GM19035 (cell line): ENCODE data around the gene NEDD9.

Experiments used
- ATAC-seq: cut with Tn5 transposase; IDR thresholded peaks from one replicate; pipeline ENCODE4 v1.9.1; 2021; ENCODE audit not compliant: unreplicated experiment

The NEDD9 gene

GRCh38 chr6:11262242-11262641 is 29.8 kb upstream of the NEDD9 start:
- ATAC-seq, result no peak

DNA sequence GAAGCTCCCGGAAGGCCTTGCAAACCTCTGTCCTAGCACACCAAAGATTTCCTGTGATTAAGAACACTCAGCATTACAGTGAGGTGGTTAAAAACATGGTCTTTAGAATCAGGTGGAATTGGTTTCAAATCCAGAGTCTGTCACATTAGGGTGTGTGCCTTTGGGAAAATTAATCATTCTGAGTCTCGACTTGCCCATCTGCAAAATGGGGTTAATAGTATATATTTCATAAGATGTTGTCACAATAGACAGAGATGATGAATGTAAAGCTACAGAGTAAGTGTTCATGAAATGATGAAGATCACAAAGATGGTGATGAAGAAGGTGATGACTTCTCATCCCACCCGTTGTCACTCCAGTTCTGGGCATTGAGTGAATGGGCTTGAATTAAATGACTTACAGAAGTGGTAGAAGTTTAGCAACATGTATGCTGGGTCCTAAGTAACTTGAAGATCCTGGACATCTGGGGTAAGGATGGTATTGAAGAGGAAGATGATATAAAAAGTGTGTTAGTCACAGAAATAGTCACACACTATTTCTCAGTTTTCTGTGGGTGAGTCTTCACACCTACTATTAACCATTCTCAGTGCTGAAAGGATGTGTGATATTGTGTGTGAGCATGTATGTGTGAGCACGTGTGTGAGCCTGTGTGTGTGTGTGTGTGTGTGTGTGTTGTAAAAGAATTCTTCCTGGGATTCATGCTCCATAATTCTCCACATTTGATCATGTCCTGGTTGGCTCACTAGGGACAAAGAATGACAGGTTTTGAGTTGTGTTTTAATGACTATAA is 28.0 kb upstream of the NEDD9 start:
- no peak for ATAC-seq

GRCh38 chr6:11258260-11259237 is 26.1 kb upstream of the NEDD9 start:
- ATAC-seq, result no peak

DNA sequence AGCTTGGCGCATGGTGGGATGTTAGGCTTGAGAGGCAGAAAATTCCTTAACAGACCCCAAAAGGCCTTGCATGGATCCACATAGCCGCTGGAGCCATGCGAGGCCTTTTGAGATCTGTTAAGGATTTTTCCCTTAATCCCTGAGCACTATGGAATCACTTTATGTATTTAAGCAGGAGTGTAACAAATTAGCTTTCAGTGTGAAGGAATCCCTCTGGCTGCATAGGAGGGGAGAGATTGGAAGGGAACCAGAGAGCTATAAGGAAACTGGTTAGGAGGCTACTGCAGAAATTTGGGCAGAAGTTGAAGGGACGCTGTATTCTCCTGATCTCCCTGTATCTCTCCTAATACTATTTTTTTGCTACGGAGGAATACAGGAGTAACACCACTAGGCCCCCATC is 23.1 kb upstream of the NEDD9 start:
- ATAC-seq, result no peak

DNA sequence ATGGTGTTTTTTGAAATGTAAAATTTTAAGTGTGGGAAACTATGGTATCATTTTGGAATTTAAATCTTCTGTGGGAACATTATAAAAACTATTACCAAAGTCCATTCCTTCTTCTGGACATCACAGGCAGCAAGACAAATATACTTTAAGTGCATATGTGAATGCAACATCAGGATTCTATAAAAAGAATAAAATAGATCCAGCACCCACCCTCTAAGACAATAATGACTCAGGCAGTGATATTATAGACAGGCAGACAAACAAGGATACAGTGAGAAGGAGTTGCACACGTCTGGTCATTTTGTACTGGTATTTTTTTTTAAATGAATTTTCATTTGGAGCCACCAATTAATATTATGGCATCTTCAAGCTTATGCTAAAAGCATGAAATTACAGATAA is 21.1 kb upstream of the NEDD9 start:
- no peak for ATAC-seq

GRCh38 chr6:11251553-11252360 is 19.3 kb upstream of the NEDD9 start:
- no peak for ATAC-seq

DNA sequence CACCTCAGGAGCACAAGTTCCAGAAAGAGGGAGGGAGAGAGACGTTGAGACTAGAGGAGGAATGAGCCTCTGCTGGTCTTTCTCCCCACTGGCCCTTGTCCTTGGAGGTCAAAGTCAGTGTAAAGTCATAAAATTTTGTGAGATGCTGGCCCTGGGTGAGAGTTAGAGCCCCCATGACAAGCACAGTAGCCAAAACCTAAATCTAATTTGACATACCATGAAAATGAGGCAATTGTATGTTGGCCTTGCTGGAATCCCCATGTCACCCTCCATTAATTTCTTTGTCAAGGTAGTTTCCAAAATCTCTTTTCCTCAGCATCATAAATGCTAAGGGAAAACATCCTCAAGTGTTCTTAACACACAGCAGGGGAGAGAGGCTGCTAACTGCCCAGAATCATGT is 17.6 kb upstream of the NEDD9 start:
- no peak for ATAC-seq

DNA sequence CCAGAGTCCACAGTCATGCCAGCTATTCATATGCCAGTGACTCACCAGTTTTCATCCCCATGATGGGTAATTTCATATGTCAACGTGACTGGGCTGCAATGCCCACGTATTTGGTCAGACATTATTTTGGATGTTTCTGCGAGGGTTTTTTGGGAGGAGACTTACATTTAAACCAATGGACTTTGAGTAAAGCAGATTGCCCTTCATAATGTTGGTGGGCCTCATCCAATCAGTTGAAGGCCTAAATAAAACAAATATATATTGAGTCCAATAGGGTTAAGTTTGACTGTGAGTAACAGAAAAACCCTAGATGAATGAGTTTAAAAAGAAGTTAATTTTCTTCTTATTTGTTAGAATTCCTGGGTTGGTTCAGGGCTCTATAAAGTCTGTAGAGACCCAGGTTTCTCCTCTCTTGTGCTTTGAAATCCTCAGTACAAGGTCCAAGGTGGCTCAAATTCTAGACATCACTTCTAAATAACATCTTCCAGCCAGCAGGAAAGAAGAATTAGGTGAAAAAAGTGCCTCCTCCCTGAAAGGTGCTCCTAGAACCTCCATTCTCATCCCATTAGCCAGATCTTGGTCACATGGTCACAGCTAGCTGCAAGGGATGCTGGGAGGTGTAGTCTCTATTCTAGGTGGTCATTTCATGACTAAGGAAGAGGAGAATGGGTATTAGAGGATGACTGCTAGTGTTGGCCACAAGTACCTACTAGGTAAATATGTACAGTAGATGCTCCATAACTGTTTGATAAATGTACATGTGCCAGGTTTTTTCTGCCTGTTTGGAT is 16.7 kb upstream of the NEDD9 start:
- no peak for ATAC-seq

GRCh38 chr6:11246722-11247121 is 14.3 kb upstream of the NEDD9 start:
- no peak for ATAC-seq

DNA sequence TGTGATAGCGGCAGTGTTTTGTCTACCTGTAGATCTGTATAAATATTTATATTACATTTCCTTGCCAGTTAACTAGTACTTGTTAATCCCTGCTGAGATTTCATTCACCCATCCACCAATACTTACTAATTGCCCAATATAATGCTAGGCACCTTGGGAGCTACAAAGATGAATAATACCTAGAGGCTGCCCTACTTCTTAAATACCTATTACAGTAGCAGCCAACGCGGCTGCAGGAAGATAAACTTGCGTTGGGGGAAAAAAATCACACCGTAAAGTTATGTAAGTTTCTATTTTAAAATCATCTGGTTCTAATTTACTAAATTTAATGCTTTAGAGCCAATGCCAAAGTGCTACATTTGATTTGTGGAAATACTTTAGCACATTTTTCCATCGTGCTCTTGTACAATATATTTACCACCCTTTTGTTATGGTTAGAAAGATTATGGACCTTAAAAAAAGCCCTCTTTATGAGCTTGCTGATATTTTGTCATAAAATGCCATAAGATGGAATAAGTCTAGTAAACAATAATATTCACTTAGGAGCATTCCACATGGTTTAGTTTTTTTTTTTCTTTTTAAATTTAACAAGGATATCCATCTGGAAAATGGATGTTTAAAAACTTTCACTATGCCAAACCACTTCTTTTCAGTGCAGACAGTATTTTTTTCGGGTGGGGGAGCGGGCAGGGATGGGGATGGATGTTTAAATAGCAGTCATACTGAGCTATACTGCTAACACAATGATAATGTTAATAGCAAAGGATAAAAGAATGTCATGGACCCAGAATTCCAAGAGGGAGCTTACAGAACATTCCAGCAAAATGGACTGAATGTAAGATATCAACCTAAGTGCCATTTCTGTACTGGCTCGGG is 13.2 kb upstream of the NEDD9 start:
- ATAC-seq, result no peak

GRCh38 chr6:11244387-11245126 is 12.1 kb upstream of the NEDD9 start:
- ATAC-seq, result no peak

- no peak for ATAC-seq
These were observed 11.4 kb upstream of the NEDD9 start for GRCh38 chr6:11243861-11244260.

DNA sequence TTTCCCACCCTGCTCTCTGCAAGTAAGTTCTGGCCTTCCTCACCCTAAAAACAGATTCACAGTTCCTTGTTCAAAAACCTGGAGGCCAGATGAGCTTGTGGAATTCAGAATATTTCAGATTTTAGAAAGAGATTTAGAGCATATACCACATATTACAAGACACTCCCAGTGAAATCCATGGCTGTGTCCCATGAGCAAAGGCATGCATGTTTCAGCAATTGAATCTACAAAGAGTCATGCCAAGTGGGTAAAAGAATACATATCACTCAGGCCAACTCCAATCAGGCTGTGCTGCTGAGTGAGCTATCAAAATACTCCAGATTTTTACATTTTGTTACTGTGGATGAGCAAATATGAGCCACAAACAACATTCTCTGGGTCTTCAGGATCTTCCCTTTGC is 10.2 kb upstream of the NEDD9 start:
- no peak for ATAC-seq

DNA sequence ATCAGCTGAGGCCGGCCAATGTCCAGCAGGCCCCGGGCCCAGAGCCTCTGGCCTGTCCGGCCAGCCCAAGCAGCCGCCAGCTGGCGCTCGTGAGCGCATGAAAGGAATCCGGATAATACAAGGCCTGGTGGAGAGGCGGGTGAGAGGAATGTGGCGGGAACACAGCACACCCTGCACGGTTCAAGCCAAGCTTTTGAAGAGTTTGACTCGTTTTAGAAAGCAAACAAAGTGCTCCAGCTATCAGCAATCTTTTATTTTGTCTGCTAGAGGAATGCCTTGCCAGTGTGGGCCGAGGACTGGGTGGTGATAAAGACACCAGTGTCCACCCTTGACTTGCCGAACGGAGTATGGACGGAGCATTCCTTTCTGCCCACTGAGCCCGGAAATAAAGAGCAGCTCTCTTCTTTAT is 9.3 kb upstream of the NEDD9 start:
- ATAC-seq, result no peak

DNA sequence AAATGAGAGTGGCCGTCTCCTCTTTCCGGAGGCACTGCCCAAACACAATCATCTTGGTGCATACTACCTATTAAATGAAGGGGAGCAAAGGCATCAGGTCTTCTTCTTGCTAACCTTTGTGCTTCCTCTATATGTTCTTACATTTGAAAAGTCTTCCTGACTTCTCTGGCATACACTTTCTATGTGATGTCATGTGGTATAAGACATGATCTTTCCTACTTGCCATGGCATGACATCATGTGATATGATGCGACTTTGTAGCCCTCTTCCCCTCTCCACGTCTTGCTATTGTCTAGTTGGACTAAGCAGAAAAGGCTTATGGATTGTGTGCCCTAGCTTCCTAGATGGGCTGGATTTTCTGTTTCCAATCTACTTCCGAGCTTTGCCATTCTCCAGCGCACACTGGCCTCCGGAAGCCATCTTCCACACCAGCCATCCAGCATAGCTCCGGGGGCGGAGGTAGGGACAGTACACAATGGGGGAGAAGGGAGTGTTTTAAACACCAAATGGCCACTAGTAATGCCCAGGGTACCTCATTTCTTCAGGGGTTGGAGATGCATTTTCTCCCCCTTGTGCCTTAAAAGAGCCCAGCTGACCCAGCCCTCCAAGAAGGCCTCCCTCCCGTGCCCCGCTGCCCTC is 8.8 kb upstream of the NEDD9 start:
- ATAC-seq, result no peak

DNA sequence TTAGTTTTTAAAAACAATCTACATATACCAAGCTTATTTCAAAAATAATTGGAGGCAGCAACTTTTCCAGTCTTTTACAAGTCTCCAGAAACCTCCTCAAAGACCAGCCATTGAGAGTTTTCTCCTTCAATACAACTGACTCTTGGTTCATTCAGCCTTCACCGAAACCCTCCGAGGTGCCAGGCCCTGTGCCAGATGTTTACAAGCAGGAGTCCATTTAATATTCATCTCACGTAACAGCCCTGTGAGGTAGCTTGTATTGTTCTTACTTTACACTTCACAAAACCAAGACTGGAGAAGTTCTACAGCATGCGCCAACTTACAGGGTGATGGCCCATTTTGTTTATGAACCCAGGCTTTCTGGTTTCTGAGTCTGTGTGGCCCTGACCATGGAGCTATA is 5.5 kb upstream of the NEDD9 start:
- ATAC-seq, result no peak

DNA sequence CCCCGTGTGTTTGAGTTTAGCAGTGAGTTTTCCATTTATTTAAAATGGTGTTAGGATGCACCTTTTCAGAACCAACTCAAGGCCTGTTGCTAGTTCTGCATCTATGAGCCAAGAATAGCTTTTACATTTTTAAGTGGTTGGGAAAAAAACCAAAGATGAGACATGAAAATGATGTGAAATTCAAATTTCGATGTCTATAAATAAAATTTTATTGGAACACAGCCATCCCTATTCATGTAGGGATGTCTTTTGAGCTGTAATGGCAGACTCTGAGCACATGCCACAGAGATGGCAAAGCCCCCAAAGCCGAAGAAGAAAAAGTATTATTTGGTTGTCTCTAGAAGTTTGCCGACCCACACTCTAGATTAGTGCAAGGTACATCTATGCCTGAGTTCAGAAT is 5.0 kb upstream of the NEDD9 start:
- no peak for ATAC-seq

DNA sequence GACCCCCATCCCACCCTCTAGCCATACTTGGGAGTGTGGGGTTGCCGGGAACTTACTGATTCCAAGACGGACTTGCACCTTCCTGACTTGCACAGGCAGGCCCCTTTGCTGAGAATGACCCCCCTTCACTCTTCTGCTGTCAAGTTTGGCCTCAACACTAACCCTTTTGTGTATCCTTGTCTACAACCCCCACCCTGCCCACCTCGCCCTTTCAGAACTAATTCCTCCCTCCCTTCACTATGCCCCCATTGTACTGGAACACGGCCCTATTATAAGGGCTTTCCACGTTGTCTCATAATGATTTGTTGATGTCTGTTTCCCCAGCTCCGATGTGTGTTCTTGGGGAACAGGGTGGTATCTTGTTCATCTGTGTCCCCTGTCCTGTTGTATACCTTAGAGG is 4.4 kb upstream of the NEDD9 start:
- no peak for ATAC-seq
